HCT116 (cell line): ENCODE data around the gene NOC3L. TPM values are rescaled to one million over a fixed set of nuclear protein-coding genes. Genes with fewer than 3 reads are reported as not detected.

Experiments
- ATAC-seq: fragments of 200-7000 bp; cut with Tn5 transposase; 2 replicates; pipeline ENCODE4 v1.9.1; 2020; ENCODE audit warnings: mild to moderate bottlenecking, moderate library complexity
- BruUV-seq: library from RNA; stranded (reverse); fragments of 400-500 nt; replicated peaks from 2 replicates; lab custom pipeline; 2021; lab: Mats Ljungman, UMichigan
- CTCF ChIA-PET: fragments of 300-600 bp; sonication (Branson Sonifier 250); formaldehyde crosslinking; loops from one replicate; lab custom pipeline; 2021; ENCODE audit warnings: antibody characterized with exemption; lab: Charles Lee
- POLR2A ChIA-PET: fragments of 300-600, 350-600 bp; sonication (Branson Sonifier 250); formaldehyde crosslinking; loops from one replicate; lab custom pipeline; 2021; ENCODE audit warnings: antibody characterized with exemption; lab: Charles Lee
- RAD21 ChIA-PET, 2 experiments: fragments of 300-600 bp; sonication (Branson Sonifier 250); formaldehyde crosslinking; loops; one replicate each; lab custom pipeline; 2023; ENCODE audit warnings: low total read pairs in 2 of 2; ENCODE audit not compliant: uncharacterized antibody in 2 of 2, unreplicated experiment in 2 of 2, low non-redundant PET in 1 of 2; lab: Charles Lee
- DNase-seq: peaks from one replicate; pipeline ENCODE4 v3.0.0-alpha.2; 2010; ENCODE audit warnings: low read depth, low spot score
- H2AFZ ChIP-seq: fragments of 200-600 bp; shearing (Covaris generic), sonication (generic); 2 replicates; pipeline ENCODE4 v1.6.1; 2017; ENCODE audit warnings: low read depth, mixed run types, mixed read lengths, antibody characterized with exemption, low read length; ENCODE audit not compliant: poor library complexity, severe bottlenecking
- H3K27ac ChIP-seq: 2 replicates; pipeline ENCODE4 v1.5.1; 2012; ENCODE audit warnings: low read depth, low read length
- H3K27me3 ChIP-seq: fragments of 200-600 bp; sonication (generic); 2 replicates; pipeline ENCODE4 v1.6.1; 2016; ENCODE audit warnings: mixed run types, low read length, mixed read lengths; ENCODE audit not compliant: insufficient read depth
- H3K36me3 ChIP-seq, 2 experiments: fragments of 200-500 bp in 1 of 2; fragments of 200-600 bp in 1 of 2; sonication (Bioruptor generic) in 1 of 2; sonication (generic) in 1 of 2; 2 replicates each; pipeline versions ENCODE4 v1.5.1 to v1.6.1; 2014 to 2016; ENCODE audit warnings: low read length in 2 of 2, inconsistent platforms in 1 of 2, mixed read lengths in 1 of 2, mixed run types in 1 of 2; ENCODE audit not compliant: insufficient read depth in 2 of 2, control insufficient read depth in 1 of 2
- H3K4me1 ChIP-seq, 2 experiments: fragments of 200-600 bp in 1 of 2; sonication (generic) in 1 of 2; 2 replicates each; pipeline versions ENCODE4 v1.5.1 to v1.6.1; 2012 to 2017; ENCODE audit warnings: low read length in 2 of 2, inconsistent platforms in 1 of 2, mild to moderate bottlenecking in 1 of 2, mixed read lengths in 1 of 2, mixed run types in 1 of 2, moderate library complexity in 1 of 2; ENCODE audit not compliant: insufficient read depth in 2 of 2, control insufficient read depth in 1 of 2
- H3K4me2 ChIP-seq: fragments of 200-600 bp; sonication (generic); 2 replicates; pipeline ENCODE4 v1.6.1; 2017; ENCODE audit warnings: mixed run types, low read length, mixed read lengths
- H3K4me3 ChIP-seq, 2 experiments: fragments of 200-600 bp in 1 of 2; sonication (generic) in 1 of 2; replicated peaks in 1 of 2; 2 replicates each; pipeline ENCODE4 v1.5.1; 2011 to 2016; ENCODE audit warnings: low read length in 2 of 2, control low read depth in 1 of 2, low read depth in 1 of 2, mild to moderate bottlenecking in 1 of 2, mixed read lengths in 1 of 2, mixed run types in 1 of 2
- H3K79me2 ChIP-seq: fragments of 200-600 bp; sonication (generic); 2 replicates; pipeline ENCODE4 v1.6.1; 2017; ENCODE audit warnings: mild to moderate bottlenecking, mixed run types, low read length, moderate library complexity, mixed read lengths; ENCODE audit not compliant: insufficient read depth
- H3K9ac ChIP-seq: fragments of 200-600 bp; sonication (generic); 2 replicates; pipeline ENCODE4 v1.6.1; 2016; ENCODE audit warnings: low read length, mixed read lengths
- H3K9me2 ChIP-seq: fragments of 200-600 bp; sonication (generic), shearing (Covaris generic); 2 replicates; pipeline ENCODE4 v1.6.1; 2017; ENCODE audit warnings: mixed run types, mild to moderate bottlenecking, moderate library complexity; ENCODE audit not compliant: insufficient read depth
- H3K9me3 ChIP-seq, 2 experiments: fragments of 200-500 bp in 1 of 2; fragments of 200-600 bp in 1 of 2; sonication (Bioruptor generic) in 1 of 2; sonication (generic) in 1 of 2; 2 replicates each; pipeline ENCODE4 v1.6.1; 2014 to 2017; ENCODE audit warnings: low read length in 2 of 2, mixed read lengths in 2 of 2, inconsistent platforms in 1 of 2, low read depth in 1 of 2, mild to moderate bottlenecking in 1 of 2, mixed run types in 1 of 2, moderate library complexity in 1 of 2; ENCODE audit not compliant: control insufficient read depth in 1 of 2, insufficient read depth in 1 of 2
- H4K20me1 ChIP-seq: fragments of 200-600 bp; sonication (generic), shearing (Covaris generic); 2 replicates; pipeline ENCODE4 v1.6.1; 2017; ENCODE audit warnings: mixed run types, mild to moderate bottlenecking, moderate library complexity; ENCODE audit not compliant: insufficient read depth
- CBX3 ChIP-seq: IDR thresholded peaks from 2 replicates; pipeline ENCODE4 v1.6.1; 2012; ENCODE audit warnings: low read depth
- CEBPB ChIP-seq: IDR thresholded peaks from 2 replicates; pipeline ENCODE4 v1.6.1; 2012; ENCODE audit warnings: low read depth
- EZH2 ChIP-seq: fragments of 200-600 bp; sonication (generic); IDR thresholded peaks from 2 replicates; pipeline ENCODE4 v1.6.1; 2017; ENCODE audit warnings: antibody characterized with exemption, mixed run types
- EZH2phosphoT487 ChIP-seq: fragments of 200-600 bp; IDR thresholded peaks from 2 replicates; pipeline ENCODE4 v1.6.1; 2018; ENCODE audit warnings: antibody characterized with exemption, borderline replicate concordance
- JUND ChIP-seq: IDR thresholded peaks from 2 replicates; pipeline ENCODE4 v1.6.1; 2012
- RAD21 ChIP-seq: IDR thresholded peaks from 2 replicates; pipeline ENCODE4 v1.6.1; 2012; ENCODE audit warnings: low read depth, mild to moderate bottlenecking
- SP1 ChIP-seq: IDR thresholded peaks from 2 replicates; pipeline ENCODE4 v1.6.1; 2012; ENCODE audit warnings: low read depth
- ZBTB33 ChIP-seq: IDR thresholded peaks from 2 replicates; pipeline ENCODE4 v1.6.1; 2011; ENCODE audit warnings: mild to moderate bottlenecking, low read length, moderate library complexity; ENCODE audit not compliant: insufficient replicate concordance; ENCODE audit errors: extremely low read depth
- ZNF274 ChIP-seq: fragments of 200-500 bp; sonication (Bioruptor generic); IDR thresholded peaks from 2 replicates; pipeline ENCODE4 v1.6.1; 2014; ENCODE audit warnings: mild to moderate bottlenecking, low read depth, low read length, inconsistent platforms
- intact Hi-C: fragments of 100-400 bp; cut with micrococcal nuclease; formaldehyde crosslinking; loops from 2 replicates; pipeline ENCODE4 v1.10.0; 2022
- total RNA-seq: library from RNA; stranded (reverse); gene quantifications from one replicate; pipeline ENCODE4 v1.2.1, GENCODE V29; 2021; ENCODE audit not compliant: unreplicated experiment

NOC3L gene
- total RNA-seq, 1 experiment from 2014 or later, result 45.5 TPM

GRCh38 chr10:94402204-94402842 is 39.6 kb upstream of the NOC3L start, which contains the start of gene TBC1D12 (continued):
- TF ChIP-seq RAD21 (no peak), CEBPB (no peak), EZH2 (no peak), EZH2phosphoT487 (no peak)
- TF ChIP-seq, all 23 proteins: peak for 8

GRCh38 chr10:94398762-94399161 is 36.0 kb upstream of the NOC3L start:
- H3K36me3 ChIP-seq, result no peaks in the 10 kb centered on the region
- no peak overlapping the region for H3K27ac ChIP-seq
- no peak overlapping the region for H3K9ac ChIP-seq
- H3K4me2 ChIP-seq, result no peak overlapping the region
- no peaks in the 10 kb centered on the region for H4K20me1 ChIP-seq
- ChIA-PET POLR2A (no interaction called here), RAD21 (no interaction called here), CTCF (no interaction called here)
- TF ChIP-seq SP1 (no peak), ZNF274 (no peak), CBX3 (no peak), ZBTB33 (no peak), EZH2 (no peak), JUND (no peak), RAD21 (no peak)
- peaks cover 0 to 4% of the 10 kb centered on the region in 2 experiments; a peak in 2 of 4 replicates for H3K4me1 ChIP-seq
- intact Hi-C loops, result no loop called here
- H3K4me3 ChIP-seq, result no peak overlapping the region
- DNase-seq, result no peak
- H3K79me2 ChIP-seq, result peaks cover 6% of the 10 kb centered on the region
- no TSS peak for BruUV-seq
- no peaks in the 10 kb centered on the region for H3K27me3 ChIP-seq
- H2AFZ ChIP-seq, result no peak overlapping the region
- no peak for ATAC-seq
- no peaks in the 10 kb centered on the region for H3K9me3 ChIP-seq
- no peaks in the 10 kb centered on the region for H3K9me2 ChIP-seq
